ENCODE results near the gene AURKAIP1. TPM values are rescaled to one million over a fixed set of nuclear protein-coding genes. Genes with fewer than 3 reads are reported as not detected.

The AURKAIP1 gene
- polyA plus RNA-seq, 1 donor (not counting 4 experiments of a cell fraction or from before 2014, with no cell fraction given): 86.9 TPM

DNA sequence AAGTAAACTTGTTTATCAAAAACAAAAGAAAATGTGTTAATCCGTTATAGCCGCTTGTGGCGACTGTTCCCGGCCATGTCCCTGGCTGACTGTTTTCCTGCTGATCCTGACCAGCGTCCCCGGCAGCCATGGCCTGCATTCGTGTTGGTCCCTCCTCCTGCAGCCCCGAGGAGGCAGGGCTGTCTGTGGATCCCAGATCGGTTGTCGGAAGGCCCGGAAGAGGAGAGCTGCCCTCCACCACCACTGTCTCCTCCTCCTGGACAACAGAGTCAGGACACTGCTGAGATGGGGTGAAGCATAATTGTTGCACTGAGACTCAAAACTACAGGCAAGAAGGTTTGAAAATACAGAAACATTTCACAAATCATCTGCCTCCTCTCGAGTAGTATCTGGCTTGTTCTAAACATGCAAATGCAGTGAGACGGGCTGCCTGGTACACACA, 13.0 kb downstream of the AURKAIP1 start:
- Histone ChIP-seq H2AFZ (ENCODE audit: control insufficient read depth, low read length) (no peak overlapping the region), H3K9me3 (ENCODE audit: control insufficient read depth, low read depth, low read length) (peaks cover 3% of the 10 kb centered on the region), H3K79me2 (ENCODE audit: control insufficient read depth, insufficient read depth, low read length) (no peaks in the 10 kb centered on the region), H3K27ac (ENCODE audit: control insufficient read depth, insufficient read depth, low read length) (no peak overlapping the region), H3K9me1 (ENCODE audit: control insufficient read depth, extremely low read depth, insufficient read depth, low read length) (no peaks in the 10 kb centered on the region), H3K9ac (ENCODE audit: control insufficient read depth, extremely low read depth, insufficient read depth, low read length) (no peak overlapping the region), H3K27me3 (ENCODE audit: control insufficient read depth, extremely low read depth, insufficient read depth, low read length) (no peaks in the 10 kb centered on the region), H3K4me3 (ENCODE audit: control insufficient read depth in 2 of 3, extremely low read depth in 1 of 3, insufficient read depth in 2 of 3, low read depth in 1 of 3, low read length in 3 of 3) (no peak overlapping the region), H3K36me3 (ENCODE audit: control insufficient read depth in 2 of 2, extremely low read depth in 1 of 2, insufficient read depth in 2 of 2, low read length in 2 of 2) (no peaks in the 10 kb centered on the region), H4K20me1 (ENCODE audit: control insufficient read depth, extremely low read depth, insufficient read depth, low read length) (no peaks in the 10 kb centered on the region), H3K4me1 (ENCODE audit: control insufficient read depth, extremely low read depth, insufficient read depth, low read length) (peaks cover 25% of the 10 kb centered on the region), H3K4me2 (ENCODE audit: control insufficient read depth, extremely low read depth, insufficient read depth, low read depth, low read length) (no peak overlapping the region)
- no peak for FAIRE-seq
- dilution Hi-C loops (cut with MboI; ENCODE audit: extremely low pct_ligation_motif_present, low sequenced_read_pairs): no loop called here
- DNase-seq (ENCODE audit: low read depth, low spot score): no peak
- TF ChIP-seq, protein P1, sequence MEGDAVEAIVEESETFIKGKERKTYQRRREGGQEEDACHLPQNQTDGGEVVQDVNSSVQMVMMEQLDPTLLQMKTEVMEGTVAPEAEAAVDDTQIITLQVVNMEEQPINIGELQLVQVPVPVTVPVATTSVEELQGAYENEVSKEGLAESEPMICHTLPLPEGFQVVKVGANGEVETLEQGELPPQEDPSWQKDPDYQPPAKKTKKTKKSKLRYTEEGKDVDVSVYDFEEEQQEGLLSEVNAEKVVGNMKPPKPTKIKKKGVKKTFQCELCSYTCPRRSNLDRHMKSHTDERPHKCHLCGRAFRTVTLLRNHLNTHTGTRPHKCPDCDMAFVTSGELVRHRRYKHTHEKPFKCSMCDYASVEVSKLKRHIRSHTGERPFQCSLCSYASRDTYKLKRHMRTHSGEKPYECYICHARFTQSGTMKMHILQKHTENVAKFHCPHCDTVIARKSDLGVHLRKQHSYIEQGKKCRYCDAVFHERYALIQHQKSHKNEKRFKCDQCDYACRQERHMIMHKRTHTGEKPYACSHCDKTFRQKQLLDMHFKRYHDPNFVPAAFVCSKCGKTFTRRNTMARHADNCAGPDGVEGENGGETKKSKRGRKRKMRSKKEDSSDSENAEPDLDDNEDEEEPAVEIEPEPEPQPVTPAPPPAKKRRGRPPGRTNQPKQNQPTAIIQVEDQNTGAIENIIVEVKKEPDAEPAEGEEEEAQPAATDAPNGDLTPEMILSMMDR (optimal IDR thresholded peaks at IDR 0.05 in 1 of 3, IDR thresholded peaks at IDR 0.05 in 1 of 3, conservative IDR thresholded peaks at IDR 0.05 in 1 of 3; ENCODE audit: extremely low read depth in 1 of 3, insufficient read depth in 2 of 3, low read length in 3 of 3): no peak
- no peak for TF ChIP-seq EZH2 (IDR thresholded peaks at IDR 0.05; ENCODE audit: low read length)

DNA sequence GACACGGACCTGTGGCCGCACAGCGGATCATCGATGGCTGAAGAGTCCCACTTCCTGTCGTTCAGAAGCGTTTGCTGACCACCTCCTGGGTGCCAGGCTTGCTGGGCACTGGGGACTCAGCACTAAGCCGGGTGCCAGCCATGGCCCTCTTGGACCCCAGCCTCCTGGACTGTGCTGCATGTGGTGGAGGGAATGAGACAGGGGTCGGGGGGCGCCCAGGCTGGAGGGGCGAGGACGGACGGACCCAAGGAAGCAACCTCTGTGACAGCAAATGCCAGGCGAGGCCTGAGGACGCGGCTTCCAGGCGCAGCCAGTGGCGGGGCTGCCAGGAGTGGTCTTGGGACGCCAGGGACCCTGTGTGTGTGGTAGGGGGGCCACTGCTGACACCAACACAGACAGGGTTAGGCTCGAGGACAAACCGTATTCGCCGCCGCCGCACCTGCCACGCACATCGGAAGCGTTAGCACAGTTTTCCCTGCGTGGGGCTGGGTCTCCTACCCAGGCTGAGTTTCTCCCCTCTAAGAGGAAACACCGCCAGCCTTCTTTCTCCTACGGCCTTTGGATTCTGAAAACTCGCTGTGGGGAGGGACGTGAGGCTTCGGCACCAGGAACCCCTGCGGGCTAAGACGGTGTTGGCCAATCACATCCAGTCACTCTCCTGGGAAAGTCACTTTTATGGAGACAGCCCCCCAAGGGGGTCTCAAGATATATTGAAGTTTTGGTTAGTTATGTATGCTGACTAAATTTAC, 13.6 kb downstream of the AURKAIP1 start:
- Histone ChIP-seq H3K4me2 (ENCODE audit: control insufficient read depth, extremely low read depth, insufficient read depth, low read depth, low read length) (no peak overlapping the region), H3K9ac (ENCODE audit: control insufficient read depth, extremely low read depth, insufficient read depth, low read length) (no peak overlapping the region), H3K79me2 (ENCODE audit: control insufficient read depth, insufficient read depth, low read length) (no peaks in the 10 kb centered on the region), H3K27me3 (ENCODE audit: control insufficient read depth, extremely low read depth, insufficient read depth, low read length) (no peaks in the 10 kb centered on the region), H3K27ac (ENCODE audit: control insufficient read depth, insufficient read depth, low read length) (no peak overlapping the region), H3K9me1 (ENCODE audit: control insufficient read depth, extremely low read depth, insufficient read depth, low read length) (no peaks in the 10 kb centered on the region), H3K36me3 (ENCODE audit: control insufficient read depth in 2 of 2, extremely low read depth in 1 of 2, insufficient read depth in 2 of 2, low read length in 2 of 2) (no peaks in the 10 kb centered on the region), H3K9me3 (ENCODE audit: control insufficient read depth, low read depth, low read length) (no peaks in the 10 kb centered on the region), H3K4me3 (ENCODE audit: control insufficient read depth in 2 of 3, extremely low read depth in 1 of 3, insufficient read depth in 2 of 3, low read depth in 1 of 3, low read length in 3 of 3) (no peak overlapping the region), H4K20me1 (ENCODE audit: control insufficient read depth, extremely low read depth, insufficient read depth, low read length) (no peaks in the 10 kb centered on the region), H2AFZ (ENCODE audit: control insufficient read depth, low read length) (no peak overlapping the region), H3K4me1 (ENCODE audit: control insufficient read depth, extremely low read depth, insufficient read depth, low read length) (peaks cover 25% of the 10 kb centered on the region)
- FAIRE-seq: no peak
- dilution Hi-C loops (cut with MboI; ENCODE audit: extremely low pct_ligation_motif_present, low sequenced_read_pairs): no loop called here
- no peak for DNase-seq (ENCODE audit: low read depth, low spot score)
- TF ChIP-seq EZH2 (IDR thresholded peaks at IDR 0.05; ENCODE audit: low read length): no peak
- TF ChIP-seq, protein P1 (optimal IDR thresholded peaks at IDR 0.05 in 1 of 3, IDR thresholded peaks at IDR 0.05 in 1 of 3, conservative IDR thresholded peaks at IDR 0.05 in 1 of 3; ENCODE audit: extremely low read depth in 1 of 3, insufficient read depth in 2 of 3, low read length in 3 of 3): no peak

All from keratinocyte (primary cell).